ENCODE measurements around the gene MOV10.

Gene MOV10

DNA sequence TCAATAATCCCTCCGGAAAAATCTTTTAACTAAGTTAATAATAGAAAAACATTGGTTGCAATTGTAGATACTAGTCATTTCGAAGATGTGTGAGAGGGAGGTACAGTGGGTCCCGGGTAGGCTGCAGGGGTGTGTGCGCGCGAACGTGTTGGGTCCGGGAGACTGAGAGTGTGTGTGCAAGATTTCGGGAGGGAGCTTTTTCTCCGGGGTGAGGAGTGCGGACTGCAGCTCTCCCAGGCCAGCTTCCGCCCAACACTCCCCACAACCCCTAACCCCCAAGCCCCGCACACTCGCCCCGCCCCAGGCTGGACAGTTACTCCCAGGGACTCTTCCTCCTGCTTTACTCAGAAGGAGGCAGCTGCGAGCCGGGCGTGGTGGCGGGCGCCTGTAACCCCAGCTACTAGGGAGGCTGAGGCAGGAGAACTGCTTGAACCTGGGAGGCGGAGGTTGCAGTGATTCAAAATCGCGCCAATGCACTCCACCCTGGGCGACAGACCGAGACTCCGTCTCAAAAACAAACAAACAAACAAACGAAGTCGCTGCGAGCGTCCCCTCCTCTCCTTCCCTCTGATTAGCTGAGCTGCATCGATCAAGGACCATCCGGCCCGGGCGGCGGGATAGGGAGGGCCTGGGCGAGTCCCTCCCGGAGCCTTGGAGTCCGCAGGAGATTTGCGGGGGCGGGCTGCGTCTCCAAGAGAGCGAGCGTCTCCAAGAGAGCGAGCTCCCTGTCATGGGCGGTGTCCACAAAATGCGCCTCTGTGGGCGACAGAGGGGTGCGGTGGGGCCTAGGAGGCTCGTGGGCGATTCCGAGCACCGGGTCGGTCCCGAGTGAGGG, 68.9 kb downstream of the MOV10 start:
- no peak for DNase-seq

DNA sequence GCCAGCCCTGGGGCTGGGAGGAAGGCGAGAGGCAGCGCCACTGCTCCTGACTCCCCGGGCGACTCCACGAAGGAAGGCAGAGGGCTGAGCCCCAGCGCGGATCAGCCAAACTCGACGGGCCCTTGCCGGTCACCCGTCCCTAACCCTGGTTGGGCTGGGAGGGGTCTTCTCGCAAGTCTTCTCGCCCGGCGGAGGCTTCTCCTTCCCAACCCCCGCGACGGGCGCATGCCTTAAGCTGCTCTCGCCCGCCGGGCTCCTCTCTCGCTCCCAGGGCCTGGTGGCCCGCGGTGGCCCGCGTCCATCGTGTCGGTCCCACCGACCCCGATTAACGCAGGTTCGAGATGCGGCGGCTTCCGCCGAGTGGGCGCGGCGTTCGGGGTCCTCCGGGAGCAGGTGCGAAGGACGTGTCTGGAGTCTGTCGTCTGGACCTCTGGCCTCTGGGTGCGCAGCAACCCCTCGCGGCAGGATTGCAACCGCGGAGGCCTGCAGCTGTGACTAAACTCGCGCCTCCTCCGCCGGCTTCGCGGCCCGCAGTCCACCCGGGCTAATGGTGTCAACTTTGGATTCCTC, 69.6 kb downstream of the MOV10 start:
- no peak for DNase-seq

DNA sequence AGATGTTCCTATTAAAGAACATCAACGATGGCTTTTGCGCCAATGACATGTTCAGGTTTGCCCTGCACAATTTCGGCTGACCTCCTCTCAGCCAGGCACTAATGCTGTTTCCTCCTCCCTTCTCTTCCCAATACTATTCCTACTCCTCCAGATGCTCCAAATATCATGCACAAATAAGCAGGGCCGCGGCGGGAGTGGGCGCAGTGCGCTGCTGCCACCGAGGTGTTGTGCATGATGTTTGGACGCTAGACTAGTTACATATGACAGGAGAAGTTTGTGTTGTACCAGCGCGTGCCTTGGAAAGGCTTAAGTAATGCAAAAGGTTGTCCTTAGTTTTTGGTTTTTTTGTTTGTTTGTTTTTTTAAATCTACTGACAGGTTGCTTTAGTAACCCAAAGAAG, 73.9 kb downstream of the MOV10 start:
- DNase-seq: no peak
